A673 (cell line): ENCODE results near the gene FBN1.

ENCODE experiments used
- CTCF ChIP-seq: fragments of 300-800, 200-600 bp; sonication (generic); conservative IDR thresholded peaks from 2 replicates; pipeline ENCODE4 v1.5.1; 2017; ENCODE audit warnings: low read depth, mild to moderate bottlenecking, antibody characterized with exemption, low read length, moderate library complexity, mixed read lengths
- EZH2 ChIP-seq: fragments of 200-600 bp; sonication (generic); IDR thresholded peaks from 2 replicates; pipeline ENCODE4 v1.6.1; 2017; ENCODE audit warnings: borderline replicate concordance, low read depth, mild to moderate bottlenecking, mixed read lengths, antibody characterized with exemption, low read length; ENCODE audit not compliant: poor library complexity, severe bottlenecking

- TF ChIP-seq CTCF = no peak
- no peak for TF ChIP-seq EZH2
Observed at GRCh38 chr15:48522123-48522522, 123.4 kb downstream of the FBN1 start.
